CD4-positive, alpha-beta T cell (primary cell): ENCODE measurements around the gene RFFL. TPM values are rescaled to one million over a fixed set of nuclear protein-coding genes. Genes with fewer than 3 reads are reported as not detected.
A peak's percentile ranks its signal among the peaks of the same experiment; 100 is the strongest.

Experiments
- ATAC-seq: fragments of 200-7000 bp; cut with Tn5 transposase; one replicate; pipeline ENCODE4 v1.10.0; 2022; ENCODE audit warnings: mild to moderate bottlenecking; ENCODE audit not compliant: poor library complexity
- CTCF ChIA-PET: fragments of 350-600 bp; sonication (Branson Sonifier 250); formaldehyde crosslinking; loops from one replicate; lab custom pipeline; 2021; ENCODE audit warnings: antibody characterized with exemption, inconsistent platforms; lab: Charles Lee
- POLR2A ChIA-PET: fragments of 350-600 bp; sonication (Branson Sonifier 250); formaldehyde crosslinking; loops from one replicate; lab custom pipeline; 2021; ENCODE audit warnings: antibody characterized with exemption, inconsistent platforms; lab: Charles Lee
- DNase-seq, 14 experiments: peaks; one replicate each; pipeline ENCODE4 v3.0.0-alpha.2; 2013 to 2020; ENCODE audit warnings: mixed read lengths in 2 of 14
- H3K27ac ChIP-seq, 2 donors: one replicate each; pipeline versions ENCODE4 v1.5.1 to v1.7.0; 2013; ENCODE audit warnings: low read length in 2 of 2, low read depth in 1 of 2, mild to moderate bottlenecking in 1 of 2
- H3K27me3 ChIP-seq, 2 experiments: 1 replicate in 1 of 2; 2 replicates in 1 of 2; pipeline versions ENCODE4 v1.6.1 to v1.7.0; 2013; ENCODE audit warnings: low read length in 2 of 2, control low read depth in 1 of 2, mild to moderate bottlenecking in 1 of 2, moderate library complexity in 1 of 2; ENCODE audit not compliant: insufficient read depth in 2 of 2, control insufficient read depth in 1 of 2
- H3K36me3 ChIP-seq: one replicate; pipeline ENCODE4 v1.6.1; 2013; ENCODE audit warnings: low read length, control low read depth; ENCODE audit not compliant: insufficient read depth
- H3K4me1 ChIP-seq: one replicate; pipeline ENCODE4 v1.6.1; 2013; ENCODE audit warnings: low read length, control low read depth; ENCODE audit not compliant: insufficient read depth
- H3K4me3 ChIP-seq: one replicate; pipeline ENCODE4 v1.5.1; 2013; ENCODE audit warnings: mild to moderate bottlenecking, low read length, moderate library complexity
- H3K9me3 ChIP-seq, 2 experiments: 1 replicate in 1 of 2; 2 replicates in 1 of 2; pipeline versions ENCODE4 v1.6.1 to v1.7.0; 2013; ENCODE audit warnings: low read length in 2 of 2, mild to moderate bottlenecking in 2 of 2, control low read depth in 1 of 2, moderate library complexity in 1 of 2; ENCODE audit not compliant: control insufficient read depth in 1 of 2, insufficient read depth in 1 of 2
- H3K27ac Mint-ChIP-seq: one replicate; pipeline ENCODE4 v1.8.0; 2020; ENCODE audit warnings: mixed read lengths
- H3K27me3 Mint-ChIP-seq: one replicate; pipeline ENCODE4 v1.8.0; 2021; ENCODE audit warnings: mixed read lengths
- H3K36me3 Mint-ChIP-seq: one replicate; pipeline ENCODE4 v1.8.0; 2021; ENCODE audit warnings: low read depth, mixed read lengths
- H3K4me1 Mint-ChIP-seq: one replicate; pipeline ENCODE4 v1.8.0; 2021; ENCODE audit warnings: low read depth, mixed read lengths
- H3K4me3 Mint-ChIP-seq: one replicate; pipeline ENCODE4 v1.8.0; 2020; ENCODE audit warnings: mild to moderate bottlenecking, mixed read lengths
- H3K9me3 Mint-ChIP-seq: one replicate; pipeline ENCODE4 v1.8.0; 2020; ENCODE audit warnings: mixed read lengths
- intact Hi-C, 2 experiments: fragments of 100-400 bp; cut with DNase I in 1 of 2; cut with micrococcal nuclease in 1 of 2; formaldehyde crosslinking; loops; one replicate each; pipeline versions ENCODE4 v1.15.1 to v1.9.0; 2023 to 2025; cut with DNase I, micrococcal nuclease
- total RNA-seq, 174 experiments: library from RNA in 2 of 174; stranded (reverse) in 2 of 174; gene quantifications; one replicate each; pipeline ENCODE4 v1.2.3 and lab custom pipeline; 2021 to 2026
- TF ChIP-seq, protein P1 (sequence below): fragments of 200-600 bp; IDR thresholded peaks from one replicate; pipeline ENCODE4 v1.8.0; 2022; ENCODE audit warnings: antibody characterized with exemption, mild to moderate bottlenecking

The RFFL gene
- total RNA-seq, 2 experiments from 2014 or later = 57.8 to 66.1 TPM

- TF ChIP-seq, protein P1, sequence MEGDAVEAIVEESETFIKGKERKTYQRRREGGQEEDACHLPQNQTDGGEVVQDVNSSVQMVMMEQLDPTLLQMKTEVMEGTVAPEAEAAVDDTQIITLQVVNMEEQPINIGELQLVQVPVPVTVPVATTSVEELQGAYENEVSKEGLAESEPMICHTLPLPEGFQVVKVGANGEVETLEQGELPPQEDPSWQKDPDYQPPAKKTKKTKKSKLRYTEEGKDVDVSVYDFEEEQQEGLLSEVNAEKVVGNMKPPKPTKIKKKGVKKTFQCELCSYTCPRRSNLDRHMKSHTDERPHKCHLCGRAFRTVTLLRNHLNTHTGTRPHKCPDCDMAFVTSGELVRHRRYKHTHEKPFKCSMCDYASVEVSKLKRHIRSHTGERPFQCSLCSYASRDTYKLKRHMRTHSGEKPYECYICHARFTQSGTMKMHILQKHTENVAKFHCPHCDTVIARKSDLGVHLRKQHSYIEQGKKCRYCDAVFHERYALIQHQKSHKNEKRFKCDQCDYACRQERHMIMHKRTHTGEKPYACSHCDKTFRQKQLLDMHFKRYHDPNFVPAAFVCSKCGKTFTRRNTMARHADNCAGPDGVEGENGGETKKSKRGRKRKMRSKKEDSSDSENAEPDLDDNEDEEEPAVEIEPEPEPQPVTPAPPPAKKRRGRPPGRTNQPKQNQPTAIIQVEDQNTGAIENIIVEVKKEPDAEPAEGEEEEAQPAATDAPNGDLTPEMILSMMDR = no peak
- Histone ChIP-seq H3K9me3 (no peaks in the 10 kb centered on the region), H3K27ac (no peak overlapping the region), H3K4me3 (no peak overlapping the region), H3K36me3 (peaks cover 64% of the 10 kb centered on the region), H3K4me1 (peaks cover 8% of the 10 kb centered on the region), H3K27me3 (no peaks in the 10 kb centered on the region)
- ChIA-PET POLR2A (no interaction called here), CTCF (no interaction called here)
- Mint-ChIP-seq H3K27ac (no peak overlapping the region), H3K4me3 (no peak overlapping the region), H3K9me3 (no peaks in the 10 kb centered on the region), H3K36me3 (peaks cover 81% of the 10 kb centered on the region), H3K4me1 (peaks cover 38% of the 10 kb centered on the region), H3K27me3 (no peaks in the 10 kb centered on the region)
- no peak for ATAC-seq
- intact Hi-C loops = loop anchor here in 1 of 2 experiments (10.0 kb wide), 1 partner anchor 562 kb away; no protein-coding TSS in a partner anchor
- DNase-seq = no peak
These were observed 76.3 kb downstream of the RFFL start for GRCh38 chr17:34987232-34987631.

- H3K27ac Mint-ChIP-seq = peak overlapping the region; percentile 88
- no peak for ATAC-seq
- POLR2A ChIA-PET = interaction anchor here (0.5 to 4.8 kb wide), 18 partner anchors 9 to 607 kb away, joined by 3 to 37 read pairs (median 4); partner anchors contain the start of genes CCT6B, NLE1, RFFL and SLFN11
- H3K4me1 ChIP-seq = peaks cover 26% of the 10 kb centered on the region
- peaks cover 62% of the 10 kb centered on the region for H3K4me1 Mint-ChIP-seq
- H3K27me3 Mint-ChIP-seq = no peaks in the 10 kb centered on the region
- no peaks in the 10 kb centered on the region for H3K9me3 Mint-ChIP-seq
- H3K9me3 ChIP-seq = no peaks in the 10 kb centered on the region
- intact Hi-C loops = loop anchor here (5.0 to 10.0 kb wide), 3 partner anchors 106 to 831 kb away; no protein-coding TSS in a partner anchor
- peak overlapping the region; percentile 92 to 97 for H3K27ac ChIP-seq
- CTCF ChIA-PET = interaction anchor here (1.3 to 2.3 kb wide), 12 partner anchors 13 to 344 kb away, joined by 3 to 13 read pairs (median 5); partner anchors contain the start of genes CCT6B, RAD51D, RFFL and ZNF830
- TF ChIP-seq, protein P1 = no peak
- peak overlapping the region; percentile 94 for H3K4me3 Mint-ChIP-seq
- no peaks in the 10 kb centered on the region for H3K27me3 ChIP-seq
- DNase-seq = peak in 2 of 14 experiments; percentile 18 to 20
- peak overlapping the region; percentile 90 for H3K4me3 ChIP-seq
- H3K36me3 ChIP-seq = peaks cover 20% of the 10 kb centered on the region
- peaks cover 51% of the 10 kb centered on the region for H3K36me3 Mint-ChIP-seq
These were observed 81.8 kb downstream of the RFFL start for GRCh38 chr17:34981538-34982241.

GRCh38 chr17:34980681-34981537, 82.6 kb downstream of the RFFL start:
- Histone ChIP-seq H3K9me3 (no peaks in the 10 kb centered on the region), H3K36me3 (peaks cover 15% of the 10 kb centered on the region), H3K27ac (peak overlapping the region; percentile 92 to 97), H3K27me3 (no peaks in the 10 kb centered on the region), H3K4me1 (peaks cover 26% of the 10 kb centered on the region), H3K4me3 (peak overlapping the region; percentile 90)
- peaks cover 56% of the 10 kb centered on the region for H3K4me1 Mint-ChIP-seq
- H3K36me3 Mint-ChIP-seq = peaks cover 43% of the 10 kb centered on the region
- TF ChIP-seq, protein P1 = peak; percentile 56
- H3K27ac Mint-ChIP-seq = peak overlapping the region; percentile 88
- no peaks in the 10 kb centered on the region for H3K27me3 Mint-ChIP-seq
- peak; percentile 38 to 91 (median 66) for DNase-seq
- ATAC-seq = peak; percentile 80
- H3K4me3 Mint-ChIP-seq = peak overlapping the region; percentile 94
- POLR2A ChIA-PET = interaction anchor here (0.5 to 4.8 kb wide), 29 partner anchors 10 to 828 kb away, joined by 3 to 37 read pairs (median 3); partner anchors contain the start of genes CCT6B, NLE1, PEX12 and RAD51D
- CTCF ChIA-PET = interaction anchor here (0.7 to 2.3 kb wide), 15 partner anchors 14 to 783 kb away, joined by 3 to 13 read pairs (median 5); partner anchors contain the start of genes CCT6B, RAD51D, RFFL and ZNF830
- H3K9me3 Mint-ChIP-seq = no peaks in the 10 kb centered on the region
- intact Hi-C loops = loop anchor here (1.0 to 10.0 kb wide), 5 partner anchors 20 to 831 kb away; partner anchors contain the start of genes CCT6B (in 1 of the 2) and ZNF830 (in 1 of the 2)
